BLaER1 treated with 17β-estradiol and CSF1 and Interleukin-3, amounts not matched to agents 10 nM and 100 nM (cell line): ENCODE results near the gene CFAP90.

Experiments
- H3K27ac ChIP-seq, 11 experiments: shearing (Covaris generic); formaldehyde crosslinking; 2 replicates each; pipeline ENCODE4 v1.8.1; 2022
- H3K27me3 ChIP-seq, 11 experiments: shearing (Covaris generic); formaldehyde crosslinking; 2 replicates each; pipeline ENCODE4 v1.8.1; 2022
- H3K36me3 ChIP-seq, 11 experiments: shearing (Covaris generic); formaldehyde crosslinking; 2 replicates each; pipeline ENCODE4 v1.8.1; 2022
- H3K4me1 ChIP-seq, 10 experiments: shearing (Covaris generic); formaldehyde crosslinking; 2 replicates each; pipeline ENCODE4 v1.8.1; 2022
- H3K4me2 ChIP-seq, 11 experiments: shearing (Covaris generic); formaldehyde crosslinking; 2 replicates each; pipeline ENCODE4 v1.8.1; 2022
- H3K4me3 ChIP-seq, 10 experiments: shearing (Covaris generic); formaldehyde crosslinking; 2 replicates each; pipeline ENCODE4 v1.8.1; 2022
- H3K9ac ChIP-seq, 11 experiments: shearing (Covaris generic); formaldehyde crosslinking; 2 replicates each; pipeline ENCODE4 v1.8.1; 2022
- H3K9me3 ChIP-seq, 11 experiments: shearing (Covaris generic); formaldehyde crosslinking; replicated peaks in 1 of 11; 2 replicates each; pipeline ENCODE4 v1.8.1; 2022
- H4K20me1 ChIP-seq, 11 experiments: shearing (Covaris generic); formaldehyde crosslinking; 2 replicates each; pipeline ENCODE4 v1.8.1; 2022
- Cebpa-rat ChIP-seq, 11 experiments: shearing (Covaris generic); IDR thresholded peaks; 2 replicates each; pipeline ENCODE4 v1.8.1; 2022

The CFAP90 gene

GRCh38 chr5:7849681-7850394, 1.1 kb downstream of the CFAP90 start:
- Histone ChIP-seq H3K4me3 (no peak overlapping the region), H4K20me1 (no peaks in the 10 kb centered on the region), H3K4me2 (no peak overlapping the region), H3K9ac (no peak overlapping the region), H3K27me3 (peaks cover 28 to 48% (median 36%) of the 10 kb centered on the region in 11 experiments), H3K27ac (no peak overlapping the region), H3K4me1 (0 out of 20 replicates have a peak, but pooled peaks cover 0 to 6% (median 0%) of the 10 kb centered on the region in 10 experiments), H3K36me3 (no peaks in the 10 kb centered on the region), H3K9me3 (peaks cover 31 to 48% (median 44%) of the 10 kb centered on the region in 11 experiments)
- no peak for TF ChIP-seq Cebpa-rat (IDR thresholded peaks at IDR 0.05)

- Histone ChIP-seq H4K20me1 (no peaks in the 10 kb centered on the region), H3K36me3 (no peaks in the 10 kb centered on the region), H3K4me3 (no peak overlapping the region), H3K9ac (no peak overlapping the region), H3K4me1 (0 out of 20 replicates have a peak, but pooled peaks cover 0 to 6% (median 0%) of the 10 kb centered on the region in 10 experiments), H3K9me3 (peaks cover 19 to 35% (median 29%) of the 10 kb centered on the region in 11 experiments), H3K27ac (no peak overlapping the region), H3K27me3 (peaks cover 28 to 48% (median 36%) of the 10 kb centered on the region in 11 experiments), H3K4me2 (no peak overlapping the region)
- no peak for TF ChIP-seq Cebpa-rat (IDR thresholded peaks at IDR 0.05)
Observed at GRCh38 chr5:7848296-7848695, 2.6 kb downstream of the CFAP90 start.

- no peaks in the 10 kb centered on the region for H4K20me1 ChIP-seq
- H3K4me3 ChIP-seq = no peak overlapping the region
- TF ChIP-seq Cebpa-rat (IDR thresholded peaks at IDR 0.05) = no peak
- no peak overlapping the region for H3K27ac ChIP-seq
- peaks cover 21 to 35% (median 27%) of the 10 kb centered on the region in 11 experiments for H3K27me3 ChIP-seq
- H3K4me2 ChIP-seq = no peak overlapping the region
- no peaks in the 10 kb centered on the region for H3K36me3 ChIP-seq
- no peak overlapping the region for H3K9ac ChIP-seq
- H3K9me3 ChIP-seq = peaks cover 13 to 19% (median 17%) of the 10 kb centered on the region in 11 experiments
- no peaks in the 10 kb centered on the region for H3K4me1 ChIP-seq
Observed at GRCh38 chr5:7846327-7846726, 4.6 kb downstream of the CFAP90 start.

GRCh38 chr5:7845557-7845956, 5.4 kb downstream of the CFAP90 start:
- H3K27ac ChIP-seq = no peak overlapping the region
- H3K9ac ChIP-seq = no peak overlapping the region
- TF ChIP-seq Cebpa-rat (IDR thresholded peaks at IDR 0.05) = no peak
- no peaks in the 10 kb centered on the region for H4K20me1 ChIP-seq
- peaks cover 13 to 28% (median 20%) of the 10 kb centered on the region in 11 experiments for H3K27me3 ChIP-seq
- peaks cover 6 to 12% (median 10%) of the 10 kb centered on the region in 11 experiments; a peak in 20 of 22 replicates for H3K9me3 ChIP-seq
- no peaks in the 10 kb centered on the region for H3K36me3 ChIP-seq
- no peaks in the 10 kb centered on the region for H3K4me1 ChIP-seq
- H3K4me3 ChIP-seq = no peak overlapping the region
- H3K4me2 ChIP-seq = no peak overlapping the region

- Histone ChIP-seq H3K9me3 (peaks cover 5 to 10% (median 6%) of the 10 kb centered on the region in 11 experiments; a peak in 20 of 22 replicates), H3K4me2 (no peak overlapping the region), H3K9ac (no peak overlapping the region), H3K4me1 (no peaks in the 10 kb centered on the region), H4K20me1 (no peaks in the 10 kb centered on the region), H3K4me3 (no peak overlapping the region), H3K27me3 (peaks cover 9 to 24% (median 14%) of the 10 kb centered on the region in 11 experiments), H3K27ac (no peak overlapping the region), H3K36me3 (no peaks in the 10 kb centered on the region)
- no peak for TF ChIP-seq Cebpa-rat (IDR thresholded peaks at IDR 0.05)
Observed at GRCh38 chr5:7844901-7845300, 6.0 kb downstream of the CFAP90 start.

GRCh38 chr5:7842531-7842930, 8.4 kb downstream of the CFAP90 start:
- H3K4me3 ChIP-seq = no peak overlapping the region
- H3K4me1 ChIP-seq = peaks cover 0 to 2% (median 0%) of the 10 kb centered on the region in 10 experiments; a peak in 1 of 20 replicates
- no peak overlapping the region for H3K4me2 ChIP-seq
- TF ChIP-seq Cebpa-rat (IDR thresholded peaks at IDR 0.05) = no peak
- peaks cover 0 to 14% (median 0%) of the 10 kb centered on the region in 11 experiments; a peak in 2 of 22 replicates for H3K9me3 ChIP-seq
- H3K27me3 ChIP-seq = 0 out of 22 replicates have a peak, but pooled peaks cover 0 to under 1% (median 0%) of the 10 kb centered on the region in 11 experiments
- H3K9ac ChIP-seq = no peak overlapping the region
- H3K36me3 ChIP-seq = no peaks in the 10 kb centered on the region
- H3K27ac ChIP-seq = no peak overlapping the region
- H4K20me1 ChIP-seq = no peaks in the 10 kb centered on the region

GRCh38 chr5:7837403-7837802, 13.5 kb downstream of the CFAP90 start:
- Histone ChIP-seq H3K9me3 (peaks cover 0 to 14% (median 0%) of the 10 kb centered on the region in 11 experiments; a peak in 2 of 22 replicates), H3K27ac (no peak overlapping the region), H3K36me3 (no peaks in the 10 kb centered on the region), H3K4me2 (no peak overlapping the region), H3K27me3 (no peaks in the 10 kb centered on the region), H4K20me1 (no peaks in the 10 kb centered on the region), H3K9ac (no peak overlapping the region), H3K4me1 (peaks cover 0 to 11% (median 0%) of the 10 kb centered on the region in 10 experiments; a peak in 2 of 20 replicates), H3K4me3 (no peak overlapping the region)
- TF ChIP-seq Cebpa-rat (IDR thresholded peaks at IDR 0.05) = no peak

GRCh38 chr5:7834982-7835381, 16.0 kb downstream of the CFAP90 start:
- no peak overlapping the region for H3K4me2 ChIP-seq

GRCh38 chr5:7828269-7828668, 22.7 kb downstream of the CFAP90 start:
- H3K36me3 ChIP-seq = no peaks in the 10 kb centered on the region
- H3K4me1 ChIP-seq = no peaks in the 10 kb centered on the region
- H3K4me2 ChIP-seq = no peak overlapping the region
- no peak overlapping the region for H3K4me3 ChIP-seq
- no peak overlapping the region for H3K27ac ChIP-seq
- TF ChIP-seq Cebpa-rat (IDR thresholded peaks at IDR 0.05) = no peak
- H3K9ac ChIP-seq = no peak overlapping the region
- no peaks in the 10 kb centered on the region for H3K9me3 ChIP-seq
- no peaks in the 10 kb centered on the region for H3K27me3 ChIP-seq
- H4K20me1 ChIP-seq = no peaks in the 10 kb centered on the region

More at GRCh38 chr5:7834982-7835381, 16.0 kb downstream of the CFAP90 start:
- Histone ChIP-seq H4K20me1 (no peaks in the 10 kb centered on the region), H3K9ac (no peak overlapping the region), H3K9me3 (peaks cover 0 to 10% (median 0%) of the 10 kb centered on the region in 11 experiments; a peak in 1 of 22 replicates), H3K4me3 (no peak overlapping the region), H3K27me3 (no peaks in the 10 kb centered on the region), H3K36me3 (no peaks in the 10 kb centered on the region), H3K27ac (no peak overlapping the region), H3K4me1 (peaks cover 0 to 11% (median 0%) of the 10 kb centered on the region in 10 experiments; a peak in 2 of 20 replicates)
- no peak for TF ChIP-seq Cebpa-rat (IDR thresholded peaks at IDR 0.05)
